HCT116 (cell line): ENCODE measurements around the gene SECISBP2.

Source experiments
- CTCF ChIP-seq, 3 experiments: fragments of 200-600 bp in 1 of 3; sonication (generic) in 1 of 3; IDR thresholded peaks in 2 of 3; conservative IDR thresholded peaks in 1 of 3; 2 replicates each; pipeline ENCODE4 v1.5.1; 2012 to 2017; ENCODE audit warnings: low read depth in 2 of 3, low read length in 2 of 3, antibody characterized with exemption in 1 of 3, borderline replicate concordance in 1 of 3, control low read depth in 1 of 3, mild to moderate bottlenecking in 1 of 3, mixed read lengths in 1 of 3, mixed run types in 1 of 3, moderate library complexity in 1 of 3; ENCODE audit not compliant: insufficient read depth in 1 of 3
- EZH2 ChIP-seq: fragments of 200-600 bp; sonication (generic); IDR thresholded peaks from 2 replicates; pipeline ENCODE4 v1.6.1; 2017; ENCODE audit warnings: antibody characterized with exemption, mixed run types
- EZH2phosphoT487 ChIP-seq: fragments of 200-600 bp; IDR thresholded peaks from 2 replicates; pipeline ENCODE4 v1.6.1; 2018; ENCODE audit warnings: antibody characterized with exemption, borderline replicate concordance
- RAD21 ChIP-seq: IDR thresholded peaks from 2 replicates; pipeline ENCODE4 v1.6.1; 2012; ENCODE audit warnings: low read depth, mild to moderate bottlenecking
- REST ChIP-seq: IDR thresholded peaks from 2 replicates; pipeline ENCODE4 v1.6.1; 2012; ENCODE audit warnings: low read depth
- YY1 ChIP-seq: IDR thresholded peaks from 2 replicates; pipeline ENCODE4 v1.6.1; 2011; ENCODE audit warnings: low read length, low read depth, moderate library complexity, mild to moderate bottlenecking; ENCODE audit not compliant: insufficient replicate concordance; ENCODE audit errors: extremely low read depth
- ZFX ChIP-seq: fragments of 450-650 bp; IDR thresholded peaks from 2 replicates; pipeline ENCODE4 v1.6.1; 2017

DNA sequence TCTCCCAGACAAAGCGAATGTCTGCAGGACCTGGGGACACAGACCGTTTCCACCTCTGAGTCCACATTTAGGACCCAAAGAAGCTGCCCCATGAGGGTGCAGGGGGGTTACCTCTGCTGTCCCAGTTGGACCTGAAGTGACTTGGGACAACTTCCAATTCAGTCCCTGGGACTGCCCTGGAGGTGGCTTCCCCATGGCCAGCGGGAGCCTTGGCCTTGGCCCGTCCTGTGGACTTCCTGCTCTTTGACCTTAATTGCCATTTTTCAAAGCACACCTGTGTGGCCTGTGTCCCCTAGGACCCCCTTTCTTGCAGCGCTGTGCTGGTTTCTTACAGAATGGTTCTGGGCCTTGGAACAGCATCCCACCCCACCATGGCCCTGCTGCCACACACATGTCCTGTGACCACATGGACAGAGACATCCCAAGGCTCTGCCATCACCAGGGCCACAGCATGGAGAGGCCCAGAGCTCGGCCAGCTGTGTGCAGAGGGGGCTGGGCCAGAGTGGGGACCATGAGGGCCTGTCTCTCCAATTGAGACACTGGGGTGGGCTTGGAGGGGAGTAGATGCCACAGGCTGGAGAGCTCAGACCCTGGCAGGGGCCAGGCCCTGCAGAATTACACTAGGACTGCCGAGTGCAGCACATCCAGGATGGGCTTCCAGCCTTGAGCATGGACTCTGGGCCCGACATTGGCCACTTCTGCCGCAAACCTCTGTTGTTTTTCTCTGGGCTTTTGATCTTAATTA is 45.8 kb downstream of the SECISBP2 start:
- TF ChIP-seq EZH2: no peak
- no peak for TF ChIP-seq ZFX
- no peak for TF ChIP-seq REST
- TF ChIP-seq CTCF (IDR thresholded peaks at IDR 0.05 in 2 of 3, conservative IDR thresholded peaks at IDR 0.05 in 1 of 3; ENCODE audit: borderline replicate concordance in 1 of 3, insufficient read depth in 1 of 3, low read depth in 2 of 3, low read length in 2 of 3): no peak
- no peak for TF ChIP-seq EZH2phosphoT487
- no peak for TF ChIP-seq YY1
- no peak for TF ChIP-seq RAD21
